Measurements from ENCODE around the gene ZBTB16.

DNA sequence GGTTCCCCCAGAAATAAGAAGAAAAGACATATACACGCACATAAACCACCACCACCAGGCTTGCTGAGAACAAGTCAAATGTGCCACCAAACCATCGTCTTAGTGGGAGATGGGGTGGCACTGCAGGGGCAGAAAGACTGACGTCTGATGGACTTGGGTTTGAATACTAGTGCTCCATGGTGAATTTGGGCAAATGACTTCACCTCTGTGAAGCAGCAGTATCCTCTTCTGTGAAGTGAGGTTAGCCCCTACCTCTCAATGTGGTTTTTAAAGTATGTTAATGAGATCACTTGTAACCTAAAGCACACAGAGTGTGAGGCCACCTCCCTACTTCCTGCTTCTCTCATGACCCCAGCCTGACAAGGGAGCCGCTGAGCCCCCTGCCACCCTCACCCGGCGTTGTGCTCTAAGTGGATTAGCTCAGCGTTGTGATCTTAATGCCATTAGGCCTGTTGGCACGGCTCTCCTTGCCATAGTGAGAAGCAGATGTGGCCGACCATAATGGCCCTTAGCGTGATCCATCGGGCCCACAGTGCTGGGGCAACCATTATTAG lies 14.4 kb downstream of the ZBTB16 start:
- TF ChIP-seq, protein P1, sequence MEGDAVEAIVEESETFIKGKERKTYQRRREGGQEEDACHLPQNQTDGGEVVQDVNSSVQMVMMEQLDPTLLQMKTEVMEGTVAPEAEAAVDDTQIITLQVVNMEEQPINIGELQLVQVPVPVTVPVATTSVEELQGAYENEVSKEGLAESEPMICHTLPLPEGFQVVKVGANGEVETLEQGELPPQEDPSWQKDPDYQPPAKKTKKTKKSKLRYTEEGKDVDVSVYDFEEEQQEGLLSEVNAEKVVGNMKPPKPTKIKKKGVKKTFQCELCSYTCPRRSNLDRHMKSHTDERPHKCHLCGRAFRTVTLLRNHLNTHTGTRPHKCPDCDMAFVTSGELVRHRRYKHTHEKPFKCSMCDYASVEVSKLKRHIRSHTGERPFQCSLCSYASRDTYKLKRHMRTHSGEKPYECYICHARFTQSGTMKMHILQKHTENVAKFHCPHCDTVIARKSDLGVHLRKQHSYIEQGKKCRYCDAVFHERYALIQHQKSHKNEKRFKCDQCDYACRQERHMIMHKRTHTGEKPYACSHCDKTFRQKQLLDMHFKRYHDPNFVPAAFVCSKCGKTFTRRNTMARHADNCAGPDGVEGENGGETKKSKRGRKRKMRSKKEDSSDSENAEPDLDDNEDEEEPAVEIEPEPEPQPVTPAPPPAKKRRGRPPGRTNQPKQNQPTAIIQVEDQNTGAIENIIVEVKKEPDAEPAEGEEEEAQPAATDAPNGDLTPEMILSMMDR (IDR thresholded peaks at IDR 0.05), result no peak
- TF ChIP-seq POLR2A (IDR thresholded peaks at IDR 0.05), result no peak

All from adrenal gland (tissue), 5 donors.